HG03342 (cell line): Measurements from ENCODE around the gene THEM4.

ENCODE experiments used
- ATAC-seq: cut with Tn5 transposase; IDR thresholded peaks from one replicate; pipeline ENCODE4 v1.9.1; 2021; ENCODE audit warnings: mild to moderate bottlenecking, moderate library complexity; ENCODE audit not compliant: unreplicated experiment

Gene THEM4

GRCh38 chr1:151909167-151910149 is at the start of gene THEM4:
TSS of gene THEM4 (minus strand) at chr1:151909511. CDS start at chr1:151909458, 53 bp downstream.
- ATAC-seq = peak; percentile 98

- no peak for ATAC-seq
These were observed 49.6 kb upstream of the THEM4 start for GRCh38 chr1:151958959-151959358.

- ATAC-seq = no peak
These were observed 47.7 kb upstream of the THEM4 start for GRCh38 chr1:151956957-151957497.

GRCh38 chr1:151953409-151954094 is 44.2 kb upstream of the THEM4 start:
- no peak for ATAC-seq

- ATAC-seq = no peak
These were observed 43.5 kb upstream of the THEM4 start for GRCh38 chr1:151952811-151953210.

GRCh38 chr1:151949371-151950193 is 40.3 kb upstream of the THEM4 start:
- no peak for ATAC-seq

- no peak for ATAC-seq
These were observed 39.2 kb upstream of the THEM4 start for GRCh38 chr1:151948506-151948905.

- no peak for ATAC-seq
These were observed 37.8 kb upstream of the THEM4 start for GRCh38 chr1:151947140-151947539.

- ATAC-seq = no peak
These were observed 36.7 kb upstream of the THEM4 start for GRCh38 chr1:151945725-151946722.

GRCh38 chr1:151944857-151945575 is 35.7 kb upstream of the THEM4 start:
- no peak for ATAC-seq

- no peak for ATAC-seq
These were observed 35.0 kb upstream of the THEM4 start for GRCh38 chr1:151944126-151944856.

GRCh38 chr1:151943591-151943990 is 34.3 kb upstream of the THEM4 start:
- no peak for ATAC-seq

GRCh38 chr1:151942882-151943281 is 33.6 kb upstream of the THEM4 start:
- ATAC-seq = no peak

- ATAC-seq = no peak
These were observed 31.2 kb upstream of the THEM4 start for GRCh38 chr1:151940541-151940940.

- no peak for ATAC-seq
These were observed 30.5 kb upstream of the THEM4 start for GRCh38 chr1:151939779-151940178.

- no peak for ATAC-seq
These were observed 29.8 kb upstream of the THEM4 start for GRCh38 chr1:151939141-151939540.

GRCh38 chr1:151936653-151937052 is 27.3 kb upstream of the THEM4 start:
- no peak for ATAC-seq

- ATAC-seq = no peak
These were observed 26.7 kb upstream of the THEM4 start for GRCh38 chr1:151935894-151936602.
